H9 (cell line): ENCODE results near the gene RBMX2. TPM values are rescaled to one million over a fixed set of nuclear protein-coding genes. Genes with fewer than 3 reads are reported as not detected.

ENCODE experiments used
- DNase-seq: peaks from one replicate; pipeline ENCODE4 v3.0.0-alpha.2; 2017
- H2AFZ ChIP-seq: one replicate; pipeline ENCODE4 v1.6.1; 2013; ENCODE audit warnings: mild to moderate bottlenecking, low read length, control low read depth, moderate library complexity
- H2AK5ac ChIP-seq: 2 replicates; pipeline ENCODE4 v1.6.1; 2013; ENCODE audit warnings: low read length, control low read depth, mixed read lengths; ENCODE audit not compliant: insufficient read length
- H2BK120ac ChIP-seq: one replicate; pipeline ENCODE4 v1.6.1; 2013; ENCODE audit warnings: low read depth, mild to moderate bottlenecking, low read length, control low read depth, inconsistent platforms; ENCODE audit not compliant: poor library complexity, severe bottlenecking
- H2BK12ac ChIP-seq: 2 replicates; pipeline ENCODE4 v1.6.1; 2013; ENCODE audit warnings: low read length, control low read depth, mixed read lengths, low read depth; ENCODE audit not compliant: insufficient read length
- H2BK15ac ChIP-seq: 2 replicates; pipeline ENCODE4 v1.6.1; 2013; ENCODE audit warnings: low read depth, low read length, control low read depth
- H2BK20ac ChIP-seq: one replicate; pipeline ENCODE4 v1.6.1; 2013; ENCODE audit warnings: low read depth, mild to moderate bottlenecking, low read length, control low read depth, inconsistent platforms; ENCODE audit not compliant: poor library complexity, severe bottlenecking
- H2BK5ac ChIP-seq: 2 replicates; pipeline ENCODE4 v1.6.1; 2013; ENCODE audit warnings: low read length, control low read depth, mixed read lengths; ENCODE audit not compliant: insufficient read length
- H3K14ac ChIP-seq: 2 replicates; pipeline ENCODE4 v1.6.1; 2013; ENCODE audit warnings: low read length, control low read depth; ENCODE audit not compliant: insufficient read depth
- H3K18ac ChIP-seq: 2 replicates; pipeline ENCODE4 v1.6.1; 2013; ENCODE audit warnings: low read depth, mild to moderate bottlenecking, mixed read lengths, low read length, control low read depth; ENCODE audit not compliant: insufficient read length
- H3K23ac ChIP-seq: 2 replicates; pipeline ENCODE4 v1.6.1; 2013; ENCODE audit warnings: low read length, control low read depth, mixed read lengths, low read depth; ENCODE audit not compliant: insufficient read length
- H3K23me2 ChIP-seq: 2 replicates; pipeline ENCODE4 v1.6.1; 2013; ENCODE audit warnings: low read depth, mild to moderate bottlenecking, mixed read lengths, low read length, control low read depth; ENCODE audit not compliant: insufficient read length, poor library complexity, severe bottlenecking
- H3K27ac ChIP-seq: 2 replicates; pipeline ENCODE4 v1.5.1; 2013; ENCODE audit warnings: low read length, control low read depth, mixed read lengths, low read depth; ENCODE audit not compliant: insufficient read length
- H3K27me3 ChIP-seq: 2 replicates; pipeline ENCODE4 v1.6.1; 2013; ENCODE audit warnings: low read length, control low read depth, inconsistent platforms; ENCODE audit not compliant: insufficient read depth
- H3K4ac ChIP-seq: 2 replicates; pipeline ENCODE4 v1.6.1; 2013; ENCODE audit warnings: low read depth, mild to moderate bottlenecking, control low read depth, inconsistent platforms, low read length, moderate library complexity
- H3K4me1 ChIP-seq: 2 replicates; pipeline ENCODE4 v1.6.1; 2013; ENCODE audit warnings: low read length, control low read depth, inconsistent platforms; ENCODE audit not compliant: insufficient read depth
- H3K4me2 ChIP-seq: 2 replicates; pipeline ENCODE4 v1.6.1; 2013; ENCODE audit warnings: low read length, control low read depth, mixed read lengths; ENCODE audit not compliant: insufficient read length, insufficient read depth
- H3K56ac ChIP-seq: 2 replicates; pipeline ENCODE4 v1.6.1; 2013; ENCODE audit warnings: low read depth, mild to moderate bottlenecking, mixed read lengths, low read length, control low read depth; ENCODE audit not compliant: insufficient read length
- H3K79me1 ChIP-seq: 2 replicates; pipeline ENCODE4 v1.6.1; 2013; ENCODE audit warnings: low read depth, mild to moderate bottlenecking, moderate library complexity, low read length, control low read depth, inconsistent platforms; ENCODE audit not compliant: insufficient read depth, poor library complexity, severe bottlenecking
- H3K79me2 ChIP-seq: 2 replicates; pipeline ENCODE4 v1.6.1; 2013; ENCODE audit warnings: low read length, control low read depth, inconsistent platforms; ENCODE audit not compliant: insufficient read depth
- H3K9ac ChIP-seq: 2 replicates; pipeline ENCODE4 v1.6.1; 2013; ENCODE audit warnings: low read length, control low read depth, mixed read lengths; ENCODE audit not compliant: insufficient read length; ENCODE audit errors: extremely low read depth
- H3K9me3 ChIP-seq: one replicate; pipeline ENCODE4 v1.6.1; 2013; ENCODE audit warnings: low read depth, low read length, inconsistent platforms; ENCODE audit not compliant: control insufficient read depth
- H3T11ph ChIP-seq: one replicate; pipeline ENCODE4 v1.6.1; 2013; ENCODE audit warnings: mild to moderate bottlenecking, low read length, control low read depth, inconsistent platforms
- H4K20me1 ChIP-seq: one replicate; pipeline ENCODE4 v1.6.1; 2013; ENCODE audit not compliant: control insufficient read depth, insufficient read length, insufficient read depth
- H4K5ac ChIP-seq: 2 replicates; pipeline ENCODE4 v1.6.1; 2013; ENCODE audit warnings: low read depth, mild to moderate bottlenecking, mixed read lengths, low read length, control low read depth; ENCODE audit not compliant: insufficient read length
- H4K8ac ChIP-seq: replicated peaks from 2 replicates; pipeline ENCODE4 v1.6.1; 2013; ENCODE audit warnings: low read length, control low read depth, mixed read lengths, low read depth; ENCODE audit not compliant: insufficient read length
- H4K91ac ChIP-seq: 2 replicates; pipeline ENCODE4 v1.6.1; 2013; ENCODE audit warnings: low read depth, mild to moderate bottlenecking, moderate library complexity, mixed read lengths, low read length, control low read depth; ENCODE audit not compliant: insufficient read length
- H3K27ac Mint-ChIP-seq, 3 experiments: 2 replicates in 2 of 3; 3 replicates in 1 of 3; pipeline ENCODE4 v1.8.0; 2020 to 2021; ENCODE audit warnings: mixed read lengths in 3 of 3, mild to moderate bottlenecking in 1 of 3, moderate library complexity in 1 of 3
- H3K27me3 Mint-ChIP-seq: 2 replicates; pipeline ENCODE4 v1.8.0; 2021; ENCODE audit warnings: low read depth, mild to moderate bottlenecking, moderate library complexity, mixed read lengths
- H3K36me3 Mint-ChIP-seq, 3 experiments: 2 replicates in 2 of 3; 3 replicates in 1 of 3; pipeline ENCODE4 v1.8.0; 2020 to 2021; ENCODE audit warnings: low read depth in 3 of 3, mixed read lengths in 3 of 3; ENCODE audit not compliant: insufficient read depth in 1 of 3
- H3K4me1 Mint-ChIP-seq, 2 experiments: 2 replicates each; pipeline ENCODE4 v1.8.0; 2020; ENCODE audit warnings: mixed read lengths in 2 of 2
- H3K4me3 Mint-ChIP-seq, 2 experiments: 2 replicates in 1 of 2; 3 replicates in 1 of 2; pipeline ENCODE4 v1.8.0; 2020 to 2021; ENCODE audit warnings: mild to moderate bottlenecking in 2 of 2, mixed read lengths in 2 of 2, moderate library complexity in 1 of 2
- H3K9me3 Mint-ChIP-seq, 2 experiments: 2 replicates in 1 of 2; 3 replicates in 1 of 2; pipeline ENCODE4 v1.8.0; 2020; ENCODE audit warnings: mild to moderate bottlenecking in 2 of 2, mixed read lengths in 2 of 2, moderate library complexity in 1 of 2
- CTCF ChIP-seq: fragments of 200-600 bp; sonication (generic); conservative IDR thresholded peaks from 3 replicates; pipeline ENCODE4 v1.8.0; 2021; ENCODE audit warnings: antibody characterized with exemption, mild to moderate bottlenecking
- WGBS: extraction: QIAGEN DNeasy Blood & Tissue Kit; methylation state at CpG from one replicate; pipeline ENCODE4 v1.1.7; 2013; ENCODE audit warnings: missing lambda C conversion rate, low lambda C conversion rate, mixed read lengths; ENCODE audit not compliant: insufficient read length; ENCODE audit errors: extremely low coverage; 5-methylcytosine and 5-hydroxymethylcytosine counted together
- total RNA-seq: library from RNA; stranded (reverse); gene quantifications from 2 replicates; pipeline ENCODE4 v1.2.1, GENCODE V29; 2021

The RBMX2 gene
- total RNA-seq, 1 experiment from 2014 or later = 22.1 TPM

- H3K27ac ChIP-seq = no peak overlapping the region
- H2BK120ac ChIP-seq = no peak overlapping the region
- H3K4me2 ChIP-seq = no peak overlapping the region
- no peaks in the 10 kb centered on the region for H3K79me2 ChIP-seq
- H2AFZ ChIP-seq = no peak overlapping the region
- no peak for TF ChIP-seq CTCF
- Mint-ChIP-seq H3K4me1 (no peaks in the 10 kb centered on the region), H3K9me3 (peaks cover 0 to 31% of the 10 kb centered on the region in 2 experiments; a peak in 3 of 5 replicates), H3K27me3 (peaks cover 5% of the 10 kb centered on the region), H3K4me3 (no peak overlapping the region), H3K36me3 (peaks cover 0 to 8% (median 0%) of the 10 kb centered on the region in 3 experiments; a peak in 1 of 7 replicates), H3K27ac (no peak overlapping the region)
- H3K14ac ChIP-seq = no peak overlapping the region
- no peak overlapping the region for H4K5ac ChIP-seq
- no peaks in the 10 kb centered on the region for H3K23me2 ChIP-seq
- no peak overlapping the region for H3K4ac ChIP-seq
- H4K20me1 ChIP-seq = no peaks in the 10 kb centered on the region
- no peak overlapping the region for H2BK15ac ChIP-seq
- DNase-seq = no peak
- no peaks in the 10 kb centered on the region for H3K4me1 ChIP-seq
- H3K27me3 ChIP-seq = no peaks in the 10 kb centered on the region
- H2BK12ac ChIP-seq = no peak overlapping the region
- H4K91ac ChIP-seq = no peak overlapping the region
- no peak overlapping the region for H3K56ac ChIP-seq
- no peak overlapping the region for H3K9ac ChIP-seq
- no peak overlapping the region for H2AK5ac ChIP-seq
- no CpG with 5 or more reads among the region's 5 CpGs for WGBS
- H3K79me1 ChIP-seq = no peaks in the 10 kb centered on the region
- peaks cover 9% of the 10 kb centered on the region for H3K9me3 ChIP-seq
- no peak overlapping the region for H4K8ac ChIP-seq
- H2BK5ac ChIP-seq = no peak overlapping the region
- no peak overlapping the region for H2BK20ac ChIP-seq
- no peak overlapping the region for H3K23ac ChIP-seq
- H3T11ph ChIP-seq = no peak overlapping the region
- no peak overlapping the region for H3K18ac ChIP-seq
Measured at GRCh38 chrX:130386408-130386808, 15.4 kb upstream of the RBMX2 start.
